Colonic mucosa (tissue), 4 donors: ENCODE measurements around the gene FOXJ2. TPM values are rescaled to one million over a fixed set of nuclear protein-coding genes. Genes with fewer than 3 reads are reported as not detected.
"Not testable (repeated sequence)": the region's sequence is repeated elsewhere in the genome, so short reads cannot be mapped to it uniquely, and the experiment has no call there.

Experiments used
- DNase-seq: peaks from one replicate; pipeline ENCODE4 v3.0.0-alpha.2; 2020
- H3K27ac ChIP-seq: fragments of 200-600 bp; one replicate; pipeline ENCODE4 v1.8.0; 2021
- H3K27me3 ChIP-seq: fragments of 200-600 bp; one replicate; pipeline ENCODE4 v1.8.0; 2021
- H3K36me3 ChIP-seq: fragments of 200-600 bp; one replicate; pipeline ENCODE4 v1.8.0; 2021
- H3K4me1 ChIP-seq: fragments of 200-600 bp; one replicate; pipeline ENCODE4 v1.8.0; 2021; ENCODE audit warnings: mild to moderate bottlenecking
- H3K4me3 ChIP-seq: fragments of 200-600 bp; one replicate; pipeline ENCODE4 v1.8.0; 2021
- H3K9ac ChIP-seq, 2 donors: one replicate each; pipeline ENCODE4 v1.7.0; 2013; ENCODE audit warnings: control low read depth in 2 of 2, low read depth in 2 of 2, low read length in 2 of 2
- H3K9me3 ChIP-seq: fragments of 200-600 bp; one replicate; pipeline ENCODE4 v1.8.0; 2021
- CTCF ChIP-seq: fragments of 200-600 bp; IDR thresholded peaks from one replicate; pipeline ENCODE4 v1.8.0; 2022; ENCODE audit warnings: antibody characterized with exemption, mild to moderate bottlenecking
- intact Hi-C: fragments of 100-400 bp; cut with DNase I; formaldehyde crosslinking; loops from one replicate; pipeline ENCODE4 v1.14.1; 2022
- total RNA-seq, 2 donors: library from RNA; stranded (reverse); fragmentation: NEBNext Ultra II Directional in 1 of 2; extraction: Animal tissue kit (Norgen Biotek cat#: 25700) in 1 of 2; gene quantifications; one replicate each; pipeline ENCODE4 v1.2.1, GENCODE V29; 2021
- donor health status: healthy.
- donor health status: DM: no; HTN: no; CAD: no.
- donor health status: DM: no; HTN: no; CAD: no.

FOXJ2 gene
- total RNA-seq, 2 donors from 2014 or later = 10.7 to 14.9 TPM

- no peaks in the 10 kb centered on the region for H3K4me1 ChIP-seq
- no peak for TF ChIP-seq CTCF
- intact Hi-C loops = no loop called here
Measured at GRCh38 chr12:7991535-7991934, 41.0 kb upstream of the FOXJ2 start.

GRCh38 chr12:7994731-7995205 is 37.7 kb upstream of the FOXJ2 start:
- no peak for DNase-seq

More at GRCh38 chr12:7991535-7991934, 41.0 kb upstream of the FOXJ2 start:
- Histone ChIP-seq H3K4me3 (no peak overlapping the region), H3K9me3 (no peaks in the 10 kb centered on the region), H3K9ac (no peak overlapping the region), H3K27me3 (no peaks in the 10 kb centered on the region), H3K36me3 (no peaks in the 10 kb centered on the region), H3K27ac (no peak overlapping the region)
- DNase-seq = no peak

GRCh38 chr12:7995266-7995963 is 37.1 kb upstream of the FOXJ2 start:
- Histone ChIP-seq H3K9ac (no peak overlapping the region), H3K27me3 (no peaks in the 10 kb centered on the region), H3K4me3 (no peak overlapping the region), H3K36me3 (no peaks in the 10 kb centered on the region), H3K27ac (peak overlapping the region; percentile 63), H3K4me1 (no peaks in the 10 kb centered on the region), H3K9me3 (no peaks in the 10 kb centered on the region)
- peak; percentile 72 for DNase-seq
- intact Hi-C loops = loop anchor here (2.0 kb wide), 2 partner anchors 63 to 137 kb away; no protein-coding TSS in a partner anchor
- TF ChIP-seq CTCF = peak; percentile 66

More at GRCh38 chr12:7994731-7995205, 37.7 kb upstream of the FOXJ2 start:
- Histone ChIP-seq H3K4me1 (no peaks in the 10 kb centered on the region), H3K36me3 (no peaks in the 10 kb centered on the region), H3K27me3 (no peaks in the 10 kb centered on the region), H3K4me3 (no peak overlapping the region), H3K27ac (peak overlapping the region; percentile 63), H3K9ac (no peak overlapping the region), H3K9me3 (no peaks in the 10 kb centered on the region)
- TF ChIP-seq CTCF = no peak
- intact Hi-C loops = loop anchor here (2.0 kb wide), 2 partner anchors 62 to 136 kb away; no protein-coding TSS in a partner anchor

- intact Hi-C loops = not testable (repeated sequence)
Measured at GRCh38 chr12:8000827-8001226, 31.7 kb upstream of the FOXJ2 start.

GRCh38 chr12:8001496-8001895 is 31.0 kb upstream of the FOXJ2 start:
- H3K4me1 ChIP-seq, H3K27me3 ChIP-seq, intact Hi-C loops, H3K4me3 ChIP-seq, H3K9me3 ChIP-seq, H3K27ac ChIP-seq, H3K36me3 ChIP-seq, DNase-seq, H3K9ac ChIP-seq: not testable (repeated sequence)

More at GRCh38 chr12:8000827-8001226, 31.7 kb upstream of the FOXJ2 start:
- H3K27me3 ChIP-seq, H3K9ac ChIP-seq, DNase-seq, H3K4me3 ChIP-seq, H3K27ac ChIP-seq, H3K36me3 ChIP-seq, H3K9me3 ChIP-seq, H3K4me1 ChIP-seq: not testable (repeated sequence)

- H3K4me3 ChIP-seq, H3K9ac ChIP-seq, H3K36me3 ChIP-seq, H3K4me1 ChIP-seq, H3K9me3 ChIP-seq, DNase-seq, intact Hi-C loops, H3K27ac ChIP-seq, H3K27me3 ChIP-seq: not testable (repeated sequence)
Measured at GRCh38 chr12:8004897-8005296, 27.6 kb upstream of the FOXJ2 start.

GRCh38 chr12:8011331-8011730 is 21.2 kb upstream of the FOXJ2 start:
- H3K4me3 ChIP-seq = no peak overlapping the region
- intact Hi-C loops = no loop called here
- no peaks in the 10 kb centered on the region for H3K9me3 ChIP-seq
- no peak for TF ChIP-seq CTCF
- DNase-seq = no peak
- H3K27me3 ChIP-seq = no peaks in the 10 kb centered on the region
- H3K4me1 ChIP-seq = no peaks in the 10 kb centered on the region
- no peaks in the 10 kb centered on the region for H3K36me3 ChIP-seq
- no peak overlapping the region for H3K27ac ChIP-seq
- H3K9ac ChIP-seq = no peak overlapping the region
